PC-9 (cell line): ENCODE results near the gene COL20A1.

ENCODE experiments used
- CTCF ChIP-seq: fragments of 200-600 bp; sonication (generic); conservative IDR thresholded peaks from 2 replicates; pipeline ENCODE4 v1.6.1; 2017; ENCODE audit warnings: mixed run types, antibody characterized with exemption, mild to moderate bottlenecking, moderate library complexity
- EZH2 ChIP-seq: fragments of 200-600 bp; sonication (generic); IDR thresholded peaks from 2 replicates; pipeline ENCODE4 v1.8.0; 2017; ENCODE audit warnings: antibody characterized with exemption, low read depth

GRCh38 chr20:63337786-63338420 is 44.9 kb downstream of the COL20A1 start:
- no peak for TF ChIP-seq CTCF
- no peak for TF ChIP-seq EZH2
